DND-41 (cell line): ENCODE results near the gene FARSA.
"Not testable (repeated sequence)": the region's sequence is repeated elsewhere in the genome, so short reads cannot be mapped to it uniquely, and the experiment has no call there.

Source experiments
- ATAC-seq: fragments of 200-7000 bp; cut with Tn5 transposase; 3 replicates; pipeline ENCODE4 v1.9.1; 2021; ENCODE audit warnings: low read depth; ENCODE audit not compliant: insufficient read depth
- DNase-seq: peaks from one replicate; pipeline ENCODE4 v3.0.0-alpha.2; 2020
- H2AFZ ChIP-seq: 2 replicates; pipeline ENCODE4 v1.6.0; 2012; ENCODE audit warnings: low read depth, low read length
- H3K27ac ChIP-seq: 2 replicates; pipeline ENCODE4 v1.5.1; 2012; ENCODE audit warnings: low read length, inconsistent platforms
- H3K27me3 ChIP-seq: fragments of 200-600 bp; sonication (generic); 2 replicates; pipeline ENCODE4 v1.6.0; 2012; ENCODE audit warnings: low read length, mild to moderate bottlenecking, inconsistent platforms; ENCODE audit not compliant: insufficient read depth, poor library complexity
- H3K36me3 ChIP-seq: 2 replicates; pipeline ENCODE4 v1.5.1; 2012; ENCODE audit warnings: low read length, inconsistent platforms; ENCODE audit not compliant: insufficient read depth
- H3K4me1 ChIP-seq: 2 replicates; pipeline ENCODE4 v1.5.1; 2012; ENCODE audit warnings: mild to moderate bottlenecking, low read length; ENCODE audit not compliant: insufficient read depth
- H3K4me2 ChIP-seq: 2 replicates; pipeline ENCODE4 v1.6.0; 2012; ENCODE audit warnings: mild to moderate bottlenecking, moderate library complexity, low read length, inconsistent platforms; ENCODE audit not compliant: insufficient read depth
- H3K4me3 ChIP-seq, 2 experiments: fragments of 200-600 bp in 1 of 2; shearing (Covaris generic) in 1 of 2; 2 replicates each; pipeline ENCODE4 v1.5.1; 2012 to 2016; ENCODE audit warnings: inconsistent platforms in 2 of 2, low read length in 2 of 2, mild to moderate bottlenecking in 2 of 2, low read depth in 1 of 2, moderate library complexity in 1 of 2
- H3K79me2 ChIP-seq: 2 replicates; pipeline ENCODE4 v1.6.0; 2012; ENCODE audit warnings: low read length, inconsistent platforms; ENCODE audit not compliant: insufficient read depth
- H3K9ac ChIP-seq: 2 replicates; pipeline ENCODE4 v1.6.0; 2012; ENCODE audit warnings: low read depth, mild to moderate bottlenecking, inconsistent platforms, low read length, moderate library complexity
- H3K9me3 ChIP-seq: 2 replicates; pipeline ENCODE4 v1.5.1; 2012; ENCODE audit warnings: low read length, moderate library complexity, mild to moderate bottlenecking, inconsistent platforms; ENCODE audit not compliant: insufficient read depth, severe bottlenecking
- H4K20me1 ChIP-seq: 2 replicates; pipeline ENCODE4 v1.6.0; 2012; ENCODE audit warnings: low read length; ENCODE audit not compliant: insufficient read depth
- EZH2 ChIP-seq: IDR thresholded peaks from 3 replicates; pipeline ENCODE4 v1.6.1; 2012; ENCODE audit warnings: borderline replicate concordance, low read depth, mild to moderate bottlenecking, moderate library complexity, low read length, inconsistent platforms; ENCODE audit not compliant: severe bottlenecking
- TF ChIP-seq, protein P1 (sequence below): IDR thresholded peaks from 2 replicates; pipeline ENCODE4 v1.5.1; 2012; ENCODE audit warnings: borderline replicate concordance, low read length, moderate library complexity, mild to moderate bottlenecking; ENCODE audit not compliant: poor library complexity, severe bottlenecking; ENCODE audit errors: extremely low read depth

The FARSA gene

DNA sequence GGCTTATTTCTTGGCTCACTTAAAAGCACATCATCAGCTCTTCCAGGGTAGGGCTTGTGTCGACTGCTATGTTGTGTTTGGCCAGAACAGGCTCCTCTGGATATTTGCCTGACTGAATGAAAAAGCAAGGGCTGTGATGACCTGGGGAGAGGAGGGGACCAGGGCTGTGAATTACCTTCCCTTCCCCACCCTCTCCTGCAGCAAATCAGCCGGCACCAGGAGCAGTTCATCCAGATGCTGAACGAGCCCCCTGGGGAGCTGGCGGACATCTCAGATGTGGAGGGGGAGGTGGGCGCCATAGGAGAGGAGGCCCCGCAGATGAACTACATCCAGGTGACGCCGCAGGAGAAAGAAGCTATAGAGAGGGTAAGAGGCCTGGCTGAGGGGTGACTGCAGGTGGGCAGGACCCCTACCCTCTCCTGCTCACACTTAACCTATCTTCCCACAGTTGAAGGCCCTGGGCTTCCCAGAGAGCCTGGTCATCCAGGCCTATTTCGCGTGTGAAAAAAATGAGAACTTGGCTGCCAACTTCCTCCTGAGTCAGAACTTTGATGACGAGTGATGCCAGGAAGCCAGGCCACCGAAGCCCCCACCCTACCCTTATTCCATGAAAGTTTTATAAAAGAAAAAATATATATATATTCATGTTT, 19.1 kb upstream of the FARSA start:
- no peak overlapping the region; the same call in 1 of the 2 replicates for H3K4me2 ChIP-seq
- H4K20me1 ChIP-seq = peaks cover 44% of the 10 kb centered on the region
- TF ChIP-seq EZH2 = no peak
- TF ChIP-seq, protein P1, sequence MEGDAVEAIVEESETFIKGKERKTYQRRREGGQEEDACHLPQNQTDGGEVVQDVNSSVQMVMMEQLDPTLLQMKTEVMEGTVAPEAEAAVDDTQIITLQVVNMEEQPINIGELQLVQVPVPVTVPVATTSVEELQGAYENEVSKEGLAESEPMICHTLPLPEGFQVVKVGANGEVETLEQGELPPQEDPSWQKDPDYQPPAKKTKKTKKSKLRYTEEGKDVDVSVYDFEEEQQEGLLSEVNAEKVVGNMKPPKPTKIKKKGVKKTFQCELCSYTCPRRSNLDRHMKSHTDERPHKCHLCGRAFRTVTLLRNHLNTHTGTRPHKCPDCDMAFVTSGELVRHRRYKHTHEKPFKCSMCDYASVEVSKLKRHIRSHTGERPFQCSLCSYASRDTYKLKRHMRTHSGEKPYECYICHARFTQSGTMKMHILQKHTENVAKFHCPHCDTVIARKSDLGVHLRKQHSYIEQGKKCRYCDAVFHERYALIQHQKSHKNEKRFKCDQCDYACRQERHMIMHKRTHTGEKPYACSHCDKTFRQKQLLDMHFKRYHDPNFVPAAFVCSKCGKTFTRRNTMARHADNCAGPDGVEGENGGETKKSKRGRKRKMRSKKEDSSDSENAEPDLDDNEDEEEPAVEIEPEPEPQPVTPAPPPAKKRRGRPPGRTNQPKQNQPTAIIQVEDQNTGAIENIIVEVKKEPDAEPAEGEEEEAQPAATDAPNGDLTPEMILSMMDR = no peak
- ATAC-seq (no peak), DNase-seq (no peak)
- H3K36me3 ChIP-seq = peaks cover 86% of the 10 kb centered on the region
- peaks cover 91% of the 10 kb centered on the region for H3K79me2 ChIP-seq
- no peak overlapping the region for H3K4me3 ChIP-seq
- no peaks in the 10 kb centered on the region for H3K27me3 ChIP-seq
- H3K9me3 ChIP-seq = no peaks in the 10 kb centered on the region
- H3K27ac ChIP-seq = no peak overlapping the region
- H3K4me1 ChIP-seq = peaks cover 60% of the 10 kb centered on the region
- H3K9ac ChIP-seq = no peak overlapping the region
- no peak overlapping the region for H2AFZ ChIP-seq

DNA sequence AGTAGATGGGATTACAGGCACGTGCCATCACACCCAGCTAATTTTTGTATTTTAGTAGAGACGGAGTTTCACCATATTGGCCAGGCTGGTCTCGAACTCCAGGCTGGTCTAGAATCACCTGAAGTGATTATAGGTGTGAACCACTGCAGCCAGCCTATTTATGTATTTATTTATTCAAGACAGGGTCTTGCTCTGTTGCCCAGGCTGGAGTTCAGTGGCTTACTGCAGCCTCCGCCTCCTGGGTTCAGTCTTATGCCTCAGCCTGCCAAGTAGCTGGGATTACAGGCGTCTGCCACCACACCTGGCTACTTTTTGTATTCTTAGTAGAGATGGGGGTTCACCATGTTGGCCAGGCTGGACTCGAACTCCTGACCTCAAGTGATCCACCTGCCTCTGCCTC, 18.5 kb upstream of the FARSA start:
- not testable (repeated sequence) for ATAC-seq, H3K4me2 ChIP-seq, DNase-seq, H3K27ac ChIP-seq, H2AFZ ChIP-seq, H3K9me3 ChIP-seq, H3K9ac ChIP-seq, H3K27me3 ChIP-seq, H3K4me3 ChIP-seq
- Histone ChIP-seq H4K20me1 (peaks cover 49% of the 10 kb centered on the region), H3K36me3 (peaks cover 92% of the 10 kb centered on the region), H3K4me1 (peaks cover 61% of the 10 kb centered on the region), H3K79me2 (peaks cover 91% of the 10 kb centered on the region)

DNA sequence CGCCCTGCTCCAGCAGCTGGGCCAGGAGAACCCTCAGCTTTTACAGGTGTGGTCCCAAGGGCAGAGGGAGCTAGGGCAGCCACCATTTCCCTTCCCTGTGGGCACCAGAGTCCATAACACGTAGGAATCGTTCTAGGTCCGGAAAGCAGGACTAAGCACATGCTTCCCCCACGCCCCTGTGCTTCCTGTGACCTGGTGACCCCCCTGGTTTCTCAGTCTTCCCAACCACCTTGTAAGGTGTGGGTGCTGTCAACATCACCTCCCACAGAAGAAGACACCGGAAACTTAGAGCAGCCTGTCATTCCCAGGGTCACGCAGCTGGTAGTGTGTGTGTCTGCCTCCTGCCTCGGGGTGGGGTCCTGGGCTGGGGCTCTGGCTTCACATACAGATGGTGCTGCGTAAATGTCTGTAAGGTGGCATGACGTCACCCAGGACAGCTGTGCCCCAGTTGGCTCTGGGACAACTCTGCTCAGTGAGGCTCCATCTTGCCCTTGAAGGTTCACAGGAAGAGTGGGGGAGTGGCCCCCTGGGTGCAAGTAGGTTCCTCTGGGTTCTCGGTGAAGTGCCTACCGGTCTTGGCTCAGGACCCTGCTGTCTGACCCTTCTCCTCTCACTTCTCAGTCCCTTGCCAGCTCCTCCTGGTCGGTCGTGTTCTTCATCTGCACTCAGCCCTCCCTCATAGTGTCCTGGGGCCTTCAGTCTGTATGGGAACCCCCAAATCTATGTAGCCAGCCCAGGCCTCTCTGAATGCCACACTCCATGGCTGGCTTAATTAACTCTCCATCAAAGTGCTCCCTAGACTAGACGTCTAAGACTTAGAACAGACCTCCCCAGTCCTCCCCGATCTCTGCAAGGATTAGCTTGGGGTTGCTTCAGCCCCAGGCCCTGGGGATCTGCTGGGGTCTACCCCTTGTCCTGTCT, 16.1 kb upstream of the FARSA start:
- TF ChIP-seq EZH2 = no peak
- TF ChIP-seq, protein P1 = no peak
- Histone ChIP-seq H3K27me3 (no peaks in the 10 kb centered on the region), H2AFZ (no peak overlapping the region), H3K27ac (no peak overlapping the region), H3K4me1 (peaks cover 56% of the 10 kb centered on the region), H3K9me3 (no peaks in the 10 kb centered on the region), H4K20me1 (peaks cover 47% of the 10 kb centered on the region), H3K9ac (no peak overlapping the region), H3K36me3 (peaks cover 87% of the 10 kb centered on the region), H3K4me2 (no peak overlapping the region), H3K4me3 (no peak overlapping the region), H3K79me2 (peaks cover 82% of the 10 kb centered on the region)
- no peak for DNase-seq
- no peak for ATAC-seq
